SK-N-SH (cell line): Measurements from ENCODE around the gene NCOR2. TPM values are rescaled to one million over a fixed set of nuclear protein-coding genes. Genes with fewer than 3 reads are reported as not detected.

Experiments
- CTCF ChIA-PET: fragments of 300-600, 350-600 bp; formaldehyde crosslinking; extraction: SDS; loops from one replicate; lab custom pipeline; 2021; lab: Yijun Ruan, JAX
- POLR2A ChIA-PET: fragments of 350-600 bp; sonication (Branson Sonifier 250); formaldehyde crosslinking; extraction: SDS; loops from one replicate; lab custom pipeline; 2020; ENCODE audit warnings: antibody characterized with exemption, inconsistent platforms; lab: Yijun Ruan, JAX
- DNase-seq: peaks from one replicate; pipeline ENCODE4 v3.0.0; 2012
- H2AFZ ChIP-seq: fragments of 200-600 bp; sonication (generic); 2 replicates; pipeline ENCODE4 v1.8.1; 2016; ENCODE audit warnings: antibody characterized with exemption, mild to moderate bottlenecking, low read depth
- H3F3A ChIP-seq: fragments of 200-600 bp; sonication (generic); replicated peaks from 2 replicates; pipeline ENCODE3; 2016; ENCODE audit warnings: antibody characterized with exemption, mild to moderate bottlenecking; ENCODE audit not compliant: insufficient read depth
- H3K27ac ChIP-seq, 2 experiments: fragments of 200-500 bp in 1 of 2; fragments of 200-600 bp in 1 of 2; sonication (Bioruptor generic) in 1 of 2; sonication (generic), shearing (Covaris generic) in 1 of 2; 2 replicates each; pipeline versions ENCODE4 v1.5.1 to v1.6.1; 2014 to 2016; ENCODE audit warnings: low read depth in 2 of 2, inconsistent platforms in 1 of 2, low read length in 1 of 2, mild to moderate bottlenecking in 1 of 2, mixed read lengths in 1 of 2
- H3K27me3 ChIP-seq: fragments of 200-600 bp; sonication (generic), shearing (Covaris generic); 2 replicates; pipeline ENCODE4 v1.6.1; 2016; ENCODE audit warnings: mixed run types; ENCODE audit not compliant: insufficient read depth
- H3K36me3 ChIP-seq, 2 experiments: fragments of 200-500 bp in 1 of 2; fragments of 200-600 bp in 1 of 2; sonication (Bioruptor generic) in 1 of 2; sonication (generic) in 1 of 2; replicated peaks in 1 of 2; 2 replicates each; pipeline versions ENCODE3 to v1.5.1; 2014 to 2016; ENCODE audit warnings: low read length in 1 of 2, mild to moderate bottlenecking in 1 of 2; ENCODE audit not compliant: insufficient read depth in 2 of 2, control insufficient read depth in 1 of 2
- H3K4me1 ChIP-seq, 2 experiments: fragments of 200-500 bp in 1 of 2; fragments of 200-600 bp in 1 of 2; sonication (Bioruptor generic) in 1 of 2; sonication (generic), shearing (Covaris generic) in 1 of 2; 2 replicates each; pipeline versions ENCODE4 v1.5.1 to v1.6.1; 2014 to 2016; ENCODE audit warnings: low read depth in 1 of 2, low read length in 1 of 2, mixed run types in 1 of 2; ENCODE audit not compliant: insufficient read depth in 2 of 2, control insufficient read depth in 1 of 2
- H3K4me2 ChIP-seq: fragments of 200-600 bp; sonication (generic), shearing (Covaris generic); 2 replicates; pipeline ENCODE4 v1.6.1; 2017; ENCODE audit warnings: mixed run types
- H3K4me3 ChIP-seq, 2 experiments: fragments of 200-500 bp in 1 of 2; fragments of 200-600 bp in 1 of 2; sonication (Bioruptor generic) in 1 of 2; sonication (generic), shearing (Covaris generic) in 1 of 2; 2 replicates each; pipeline versions ENCODE4 v1.5.1 to v1.8.1; 2014 to 2016; ENCODE audit warnings: low read depth in 2 of 2, inconsistent platforms in 1 of 2, low read length in 1 of 2, mild to moderate bottlenecking in 1 of 2, mixed read lengths in 1 of 2, moderate library complexity in 1 of 2
- H3K79me2 ChIP-seq: fragments of 200-600 bp; sonication (generic); 2 replicates; pipeline ENCODE4 v1.8.1; 2017; ENCODE audit warnings: mild to moderate bottlenecking; ENCODE audit not compliant: insufficient read depth
- H3K9ac ChIP-seq: fragments of 200-600 bp; sonication (generic); 2 replicates; pipeline ENCODE4 v1.6.1; 2017; ENCODE audit warnings: mixed run types
- H3K9me2 ChIP-seq: fragments of 200-600 bp; sonication (generic); 2 replicates; pipeline ENCODE4 v1.6.1; 2017; ENCODE audit warnings: mixed run types
- H3K9me3 ChIP-seq: fragments of 200-600 bp; sonication (generic); 2 replicates; pipeline ENCODE4 v1.6.1; 2017; ENCODE audit warnings: mixed run types, mild to moderate bottlenecking, moderate library complexity
- H4K20me1 ChIP-seq: fragments of 200-600 bp; sonication (generic); 2 replicates; pipeline ENCODE4 v1.6.1; 2017; ENCODE audit warnings: mild to moderate bottlenecking, mixed run types; ENCODE audit not compliant: insufficient read depth
- CHD2 ChIP-seq: fragments of 150-350 bp; IDR thresholded peaks from 2 replicates; pipeline ENCODE4 v1.6.1; 2018; ENCODE audit warnings: low read length; ENCODE audit not compliant: partially characterized antibody
- FOSL2 ChIP-seq: IDR thresholded peaks from 2 replicates; pipeline ENCODE4 v1.4.0; 2012; ENCODE audit warnings: low read depth, mild to moderate bottlenecking, moderate library complexity, borderline replicate concordance
- FOXJ3 ChIP-seq: sonication (generic); formaldehyde crosslinking; IDR thresholded peaks from 2 replicates; pipeline ENCODE4 v1.5.1; 2020; ENCODE audit warnings: mild to moderate bottlenecking, missing genetic modification reagents
- GABPA ChIP-seq: IDR thresholded peaks from 2 replicates; pipeline ENCODE4 v1.4.0; 2012; ENCODE audit warnings: low read depth, mild to moderate bottlenecking
- NFIC ChIP-seq: IDR thresholded peaks from 2 replicates; pipeline ENCODE4 v1.4.0; 2012; ENCODE audit warnings: borderline replicate concordance
- PBX3 ChIP-seq: IDR thresholded peaks from 2 replicates; pipeline ENCODE4; 2012
- SMC3 ChIP-seq: IDR thresholded peaks from 2 replicates; pipeline ENCODE4 v1.6.1; 2012; ENCODE audit warnings: low read depth, low read length, improper control_type of control experiment
- TCF12 ChIP-seq: IDR thresholded peaks from 2 replicates; pipeline ENCODE4 v1.4.0; 2012
- WGBS: methylation state at CpG from one replicate; pipeline ENCODE4 v1.1.6; 2017; ENCODE audit warnings: low lambda C conversion rate; 5-methylcytosine and 5-hydroxymethylcytosine counted together
- polyA plus RNA-seq, 3 experiments: library from polyadenylated mRNA; depleted of rRNA; stranded (reverse); fragments of >200 nt; gene quantifications; 2 replicates each; pipeline ENCODE4 v1.2.3, GENCODE V29; 2012
- TF ChIP-seq, protein P1 (sequence below): IDR thresholded peaks from 2 replicates; pipeline ENCODE4 v1.4.0; 2012; ENCODE audit warnings: low read depth, borderline replicate concordance

NCOR2 gene
- polyA plus RNA-seq, 1 of the 3 experiments (the other 2 are of a cell fraction): 19.0 TPM

- DNase-seq: no peak
- H3K27me3 ChIP-seq: no peaks in the 10 kb centered on the region
- peaks cover 15 to 67% of the 10 kb centered on the region in 2 experiments for H3K4me1 ChIP-seq
- H2AFZ ChIP-seq: no peak overlapping the region
- no peak overlapping the region for H3K9ac ChIP-seq
- H4K20me1 ChIP-seq: peaks cover 82% of the 10 kb centered on the region
- no peak for TF ChIP-seq PBX3
- TF ChIP-seq TCF12: peak; percentile 20; the same call in 1 of the 2 replicates
- CTCF ChIA-PET: interaction anchor here (1.3 kb wide), 1 partner anchor 16 kb away, joined by 3 read pairs; no protein-coding TSS in a partner anchor
- H3K4me3 ChIP-seq: no peak overlapping the region
- no peaks in the 10 kb centered on the region for H3K9me3 ChIP-seq
- peak overlapping the region; percentile 56 to 62; a peak in 3 of 4 replicates for H3K27ac ChIP-seq
- POLR2A ChIA-PET: no interaction called here
- peaks cover 87% of the 10 kb centered on the region for H3K79me2 ChIP-seq
- 78% methylated on average over 11 of the region's 13 CpGs for WGBS
- H3K9me2 ChIP-seq: no peaks in the 10 kb centered on the region
- peaks cover 8% of the 10 kb centered on the region for H3F3A ChIP-seq
- H3K4me2 ChIP-seq: no peak overlapping the region
- no peaks in the 10 kb centered on the region for H3K36me3 ChIP-seq
These were observed 43.0 kb downstream of the NCOR2 start for GRCh38 chr12:124524231-124524925.

GRCh38 chr12:124523071-124523470, 44.3 kb downstream of the NCOR2 start:
- peaks cover 74% of the 10 kb centered on the region for H4K20me1 ChIP-seq
- TF ChIP-seq FOXJ3 (CRISPR knock-in tag) (no peak), TCF12 (no peak), CHD2 (no peak), SMC3 (no peak), NFIC (no peak), FOSL2 (no peak), GABPA (no peak)
- TF ChIP-seq, protein P1, sequence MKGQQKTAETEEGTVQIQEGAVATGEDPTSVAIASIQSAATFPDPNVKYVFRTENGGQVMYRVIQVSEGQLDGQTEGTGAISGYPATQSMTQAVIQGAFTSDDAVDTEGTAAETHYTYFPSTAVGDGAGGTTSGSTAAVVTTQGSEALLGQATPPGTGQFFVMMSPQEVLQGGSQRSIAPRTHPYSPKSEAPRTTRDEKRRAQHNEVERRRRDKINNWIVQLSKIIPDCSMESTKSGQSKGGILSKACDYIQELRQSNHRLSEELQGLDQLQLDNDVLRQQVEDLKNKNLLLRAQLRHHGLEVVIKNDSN: no peak
- peak overlapping the region in 1 of 2 experiments; percentile 67; a peak in 1 of 4 replicates for H3K27ac ChIP-seq
- no peak overlapping the region for H3K4me2 ChIP-seq
- CTCF ChIA-PET: no interaction called here
- H2AFZ ChIP-seq: no peak overlapping the region
- H3K4me3 ChIP-seq: no peak overlapping the region
- peaks cover 17% of the 10 kb centered on the region for H3F3A ChIP-seq
- no peaks in the 10 kb centered on the region for H3K27me3 ChIP-seq
- DNase-seq: no peak
- POLR2A ChIA-PET: no interaction called here
- H3K79me2 ChIP-seq: peaks cover 82% of the 10 kb centered on the region
- H3K9me2 ChIP-seq: no peaks in the 10 kb centered on the region
- peaks cover 18 to 74% of the 10 kb centered on the region in 2 experiments for H3K4me1 ChIP-seq
- no peaks in the 10 kb centered on the region for H3K36me3 ChIP-seq
- H3K9me3 ChIP-seq: no peaks in the 10 kb centered on the region
- WGBS: 80% methylated on average over 8 of the region's 12 CpGs
- no peak overlapping the region for H3K9ac ChIP-seq
